Stimulated activated CD4-positive, alpha-beta T cell treated with anti-CD3 and anti-CD28 coated beads, Interleukin-15, amount 100 ng/mL, for 1 hour (primary cell): ENCODE results near the gene MSLN.
"Not testable (repeated sequence)": the region's sequence is repeated elsewhere in the genome, so short reads cannot be mapped to it uniquely, and the experiment has no call there.

Experiments used
- DNase-seq, 2 donors: peaks; one replicate each; pipeline ENCODE4 v3.0.0-alpha.2; 2020; ENCODE audit warnings: low read depth in 1 of 2, low spot score in 1 of 2

Gene MSLN

GRCh38 chr16:734208-734980 is 26.1 kb upstream of the MSLN start:
- DNase-seq: no peak

GRCh38 chr16:734981-735881 is 25.3 kb upstream of the MSLN start:
- DNase-seq: no peak

GRCh38 chr16:735982-736453 is 24.5 kb upstream of the MSLN start:
- no peak for DNase-seq

- no peak for DNase-seq
Observed at GRCh38 chr16:736936-737481, 23.5 kb upstream of the MSLN start.

- no peak for DNase-seq
Observed at GRCh38 chr16:739560-740458, 20.7 kb upstream of the MSLN start.

- no peak for DNase-seq
Observed at GRCh38 chr16:740459-740763, 20.1 kb upstream of the MSLN start.

GRCh38 chr16:740764-741505 is 19.6 kb upstream of the MSLN start, which contains the start of gene CIAO3:
Gene CIAO3, minus strand, starts transcription at chr16:740997. Its CDS starts 12 bp downstream, at chr16:740985.
- peak; percentile 88 to 91 for DNase-seq

- no peak for DNase-seq
Observed at GRCh38 chr16:741986-742629, 18.4 kb upstream of the MSLN start.

GRCh38 chr16:742894-743293 is 17.6 kb upstream of the MSLN start:
- DNase-seq: not testable (repeated sequence)

- no peak for DNase-seq
Observed at GRCh38 chr16:743794-744500, 16.6 kb upstream of the MSLN start.

GRCh38 chr16:745739-746138 is 14.8 kb upstream of the MSLN start:
- no peak for DNase-seq

GRCh38 chr16:746637-747036 is 13.9 kb upstream of the MSLN start:
- DNase-seq: no peak

- no peak for DNase-seq
Observed at GRCh38 chr16:747978-748746, 12.4 kb upstream of the MSLN start.

- DNase-seq: no peak
Observed at GRCh38 chr16:749010-749409, 11.5 kb upstream of the MSLN start.

- no peak for DNase-seq
Observed at GRCh38 chr16:750485-750884, 10.0 kb upstream of the MSLN start.

GRCh38 chr16:751152-752006 is 9.2 kb upstream of the MSLN start:
- DNase-seq: no peak

- no peak for DNase-seq
Observed at GRCh38 chr16:752007-752312, 8.6 kb upstream of the MSLN start.
